A549 (cell line): Measurements from ENCODE around the gene FHAD1. TPM values are rescaled to one million over a fixed set of nuclear protein-coding genes. Genes with fewer than 3 reads are reported as not detected.

Experiments
- ATAC-seq, 2 experiments: fragments of 200-7000 bp in 1 of 2; fragments of >200 bp in 1 of 2; cut with Nextera tagmentation in 1 of 2; cut with Tn5 transposase in 1 of 2; 3 replicates each; pipeline versions ENCODE4 v1.8.0 to v1.9.1; 2018 to 2020; ENCODE audit warnings: mild to moderate bottlenecking in 1 of 2, moderate library complexity in 1 of 2
- CTCF ChIA-PET: fragments of 300-600 bp; sonication (Branson Sonifier 250); formaldehyde crosslinking; extraction: SDS; loops from one replicate; lab custom pipeline; 2021; ENCODE audit warnings: antibody characterized with exemption, inconsistent platforms; lab: Yijun Ruan, JAX
- POLR2A ChIA-PET: fragments of 350-600 bp; formaldehyde crosslinking; extraction: SDS; loops from one replicate; lab custom pipeline; 2021; ENCODE audit warnings: antibody characterized with exemption, inconsistent platforms; lab: Yijun Ruan, JAX
- DNase-seq, 2 experiments: peaks; one replicate each; pipeline versions ENCODE4 v3.0.0 to v3.0.0-alpha.2; 2011 to 2016; ENCODE audit warnings: low read depth in 1 of 2, low spot score in 1 of 2
- FAIRE-seq: peaks from 2 replicates; lab custom pipeline; 2011; peaks lifted over from hg19 to GRCh38; lab: Jason Lieb, UNC
- H3K27ac ChIP-seq, 2 experiments: fragments of >200 bp; sonication (Bioruptor Twin); formaldehyde crosslinking; 3 replicates each; pipeline ENCODE4 v1.5.1; 2016 to 2017
- H3K4me1 ChIP-seq: fragments of >200 bp; sonication (Bioruptor Twin); formaldehyde crosslinking; 3 replicates; pipeline ENCODE4 v1.6.1; 2016
- H3K4me2 ChIP-seq: fragments of >200 bp; sonication (Bioruptor Twin); formaldehyde crosslinking; 3 replicates; pipeline ENCODE4 v1.6.1; 2016
- H3K4me3 ChIP-seq: fragments of >200 bp; sonication (Bioruptor Twin); formaldehyde crosslinking; 3 replicates; pipeline ENCODE4 v1.5.1; 2016
- H3K9me3 ChIP-seq: fragments of >200 bp; sonication (Bioruptor Twin); formaldehyde crosslinking; 3 replicates; pipeline ENCODE4 v1.6.1; 2016
- BCL3 ChIP-seq: fragments of >200 bp; sonication (Bioruptor Twin); formaldehyde crosslinking; IDR thresholded peaks from 3 replicates; pipeline ENCODE4 v1.6.1; 2016
- BHLHE40 ChIP-seq: IDR thresholded peaks from 2 replicates; pipeline ENCODE4 v1.6.1; 2012; ENCODE audit warnings: low read depth, low read length, inconsistent platforms
- CBX2 ChIP-seq: fragments of 200-600 bp; sonication (generic); IDR thresholded peaks from 2 replicates; pipeline ENCODE4 v1.6.1; 2016; ENCODE audit warnings: low read depth, mild to moderate bottlenecking, borderline replicate concordance
- CEBPB ChIP-seq, 2 experiments: fragments of >200 bp in 1 of 2; sonication (Bioruptor Twin) in 1 of 2; formaldehyde crosslinking in 1 of 2; IDR thresholded peaks; 2 replicates each; pipeline ENCODE4 v1.6.1; 2012 to 2016
- CHD2 ChIP-seq: fragments of 150-350 bp; IDR thresholded peaks from 2 replicates; pipeline ENCODE4 v1.6.1; 2014; ENCODE audit warnings: low read length; ENCODE audit not compliant: partially characterized antibody
- EHF ChIP-seq: fragments of 250-450 bp; sonication (Bioruptor Pico); IDR thresholded peaks from 2 replicates; pipeline ENCODE4 v1.5.0; 2020; ENCODE audit warnings: mild to moderate bottlenecking
- EHMT2 ChIP-seq: fragments of 200-600 bp; sonication (generic); IDR thresholded peaks from 2 replicates; pipeline ENCODE4 v1.6.1; 2016; ENCODE audit warnings: antibody characterized with exemption, low read depth, mild to moderate bottlenecking, moderate library complexity
- EP300 ChIP-seq, 2 experiments: fragments of >200 bp; sonication (Bioruptor Twin); formaldehyde crosslinking; IDR thresholded peaks; 2 replicates in 1 of 2; 3 replicates in 1 of 2; pipeline ENCODE4 v1.6.1; 2016 to 2017
- ESRRA ChIP-seq: fragments of 150-350 bp; IDR thresholded peaks from 2 replicates; pipeline ENCODE4 v1.6.1; 2014; ENCODE audit warnings: mild to moderate bottlenecking, low read length, borderline replicate concordance
- FOSL2 ChIP-seq, 2 experiments: fragments of 450-650 bp in 1 of 2; fragments of >200 bp in 1 of 2; sonication (Bioruptor Twin) in 1 of 2; formaldehyde crosslinking; IDR thresholded peaks; 2 replicates each; pipeline versions ENCODE4 v1.5.0 to v1.6.1; 2016 to 2020; ENCODE audit warnings: mild to moderate bottlenecking in 1 of 2, moderate library complexity in 1 of 2
- FOXS1 ChIP-seq: fragments of 250-450 bp; sonication (Bioruptor Pico); IDR thresholded peaks from 2 replicates; pipeline ENCODE4 v1.5.0; 2020; ENCODE audit warnings: mild to moderate bottlenecking, moderate library complexity
- HEYL ChIP-seq: fragments of 250-450 bp; sonication (Bioruptor Pico); IDR thresholded peaks from 2 replicates; pipeline ENCODE4 v1.8.0; 2021; ENCODE audit warnings: mild to moderate bottlenecking, moderate library complexity
- HOXA7 ChIP-seq: fragments of 250-450 bp; sonication (Bioruptor Pico); IDR thresholded peaks from 2 replicates; pipeline ENCODE4 v1.5.0; 2020; ENCODE audit warnings: mild to moderate bottlenecking, moderate library complexity
- JUNB ChIP-seq: fragments of >200 bp; sonication (Bioruptor Twin); formaldehyde crosslinking; IDR thresholded peaks from 2 replicates; pipeline ENCODE4 v1.6.1; 2016
- KDM1A ChIP-seq: fragments of 200-600 bp; sonication (generic); IDR thresholded peaks from 2 replicates; pipeline ENCODE4 v1.6.1; 2016; ENCODE audit warnings: low read depth, mild to moderate bottlenecking
- MAFK ChIP-seq: fragments of 450-650 bp; IDR thresholded peaks from 2 replicates; pipeline ENCODE4 v1.6.1; 2014; ENCODE audit not compliant: partially characterized antibody
- MAX ChIP-seq: IDR thresholded peaks from 2 replicates; pipeline ENCODE4 v1.6.1; 2012
- PHF8 ChIP-seq: fragments of 200-600 bp; sonication (generic); IDR thresholded peaks from 2 replicates; pipeline ENCODE4 v1.6.1; 2016; ENCODE audit warnings: low read depth, mild to moderate bottlenecking, antibody characterized with exemption, moderate library complexity, borderline replicate concordance
- POLR2AphosphoS2 ChIP-seq: conservative IDR thresholded peaks from 2 replicates; pipeline ENCODE4 v1.6.1; 2012; ENCODE audit warnings: low read length, improper control_type of control experiment, inconsistent platforms
- RAD21 ChIP-seq, 2 experiments: fragments of >200 bp in 1 of 2; sonication (Bioruptor Twin) in 1 of 2; formaldehyde crosslinking in 1 of 2; IDR thresholded peaks in 1 of 2; conservative IDR thresholded peaks in 1 of 2; 2 replicates in 1 of 2; 3 replicates in 1 of 2; pipeline ENCODE4 v1.6.1; 2012 to 2018; ENCODE audit warnings: inconsistent platforms in 1 of 2
- RFX5 ChIP-seq: fragments of 450-650 bp; IDR thresholded peaks from 2 replicates; pipeline ENCODE4 v1.7.1; 2014; ENCODE audit warnings: antibody characterized with exemption, mild to moderate bottlenecking, moderate library complexity
- SMC3 ChIP-seq: fragments of >200 bp; sonication (Bioruptor Twin); formaldehyde crosslinking; IDR thresholded peaks from 3 replicates; pipeline ENCODE4 v1.6.1; 2018; ENCODE audit warnings: inconsistent platforms
- ZFP36 ChIP-seq: fragments of 450-650 bp; IDR thresholded peaks from 2 replicates; pipeline ENCODE4 v1.6.1; 2014; ENCODE audit warnings: borderline replicate concordance; ENCODE audit not compliant: partially characterized antibody
- ZSCAN20 ChIP-seq: fragments of 250-450 bp; sonication (Bioruptor Pico); IDR thresholded peaks from 2 replicates; pipeline ENCODE4 v1.8.0; 2022; ENCODE audit warnings: mild to moderate bottlenecking, moderate library complexity
- WGBS: methylation state at CpG from one replicate; pipeline ENCODE4 v1.1.6; 2017; ENCODE audit errors: missing lambda C conversion rate; 5-methylcytosine and 5-hydroxymethylcytosine counted together
- polyA plus RNA-seq, 4 experiments: library from polyadenylated mRNA; depleted of rRNA in 3 of 4; stranded (reverse); fragments of >200 nt; fragmentation: RNase III in 1 of 4; extraction: RNeasy Plus Mini Kit Qiagen cat#74134 plus additional on column Dnase treatment in 1 of 4; gene quantifications; 2 replicates in 3 of 4; 3 replicates in 1 of 4; pipeline ENCODE4 v1.2.3, GENCODE V29; 2011 to 2017
- TF ChIP-seq, protein P1 (sequence below): fragments of 200-600 bp; sonication (generic); IDR thresholded peaks from 2 replicates; pipeline ENCODE4 v1.6.1; 2016; ENCODE audit warnings: antibody characterized with exemption, mild to moderate bottlenecking, moderate library complexity
- TF ChIP-seq, protein P2 (sequence below): fragments of >200 bp; sonication (Bioruptor Twin); formaldehyde crosslinking; IDR thresholded peaks from 3 replicates; pipeline ENCODE4 v1.5.1; 2016
- TF ChIP-seq, protein P3 (sequence below): IDR thresholded peaks from 2 replicates; pipeline ENCODE4 v1.6.1; 2012; ENCODE audit warnings: low read depth, borderline replicate concordance
- TF ChIP-seq, protein P4 (sequence below): fragments of 450-650 bp; IDR thresholded peaks from 2 replicates; pipeline ENCODE4 v1.6.1; 2014; ENCODE audit warnings: antibody characterized with exemption
- TF ChIP-seq, protein P5 (sequence below): fragments of 150-350 bp; IDR thresholded peaks from 2 replicates; pipeline ENCODE4 v1.6.1; 2014; ENCODE audit warnings: low read depth, mild to moderate bottlenecking, low read length

The FHAD1 gene
- polyA plus RNA-seq, 2 of the 4 experiments (the other 2 are of a cell fraction), result 0.31 to 0.32 TPM

GRCh38 chr1:15352128-15352957 lies 105.3 kb downstream of the FHAD1 start:
- Histone ChIP-seq H3K27ac (peak overlapping the region; percentile 93 to 96), H3K4me3 (no peak overlapping the region), H3K4me1 (peaks cover 71% of the 10 kb centered on the region), H3K9me3 (no peaks in the 10 kb centered on the region), H3K4me2 (peak overlapping the region; percentile 63)
- ATAC-seq (peak; percentile 51 to 56; a peak in 5 of 6 replicates), DNase-seq (peak; percentile 88 to 96), FAIRE-seq (peak; percentile 67)
- POLR2A ChIA-PET, result no interaction called here
- 31% methylated on average over 12 of the region's 12 CpGs for WGBS
- CTCF ChIA-PET, result interaction anchor here (1.0 kb wide), 1 partner anchor 28 kb away, joined by 6 read pairs; no protein-coding TSS in a partner anchor
- no peak for TF ChIP-seq ESRRA
- TF ChIP-seq HOXA7 (CRISPR knock-in tag), result peak; percentile 67; the same call in 1 of the 2 replicates
- TF ChIP-seq PHF8, result no peak
- TF ChIP-seq ZSCAN20 (CRISPR knock-in tag), result peak; percentile 94
- peak; percentile 74 for TF ChIP-seq FOSL2 (IDR thresholded peaks at IDR 0.05)
- TF ChIP-seq FOSL2 (CRISPR knock-in tag; IDR thresholded peaks at IDR 0.05), result peak; percentile 98
- TF ChIP-seq, protein P1, sequence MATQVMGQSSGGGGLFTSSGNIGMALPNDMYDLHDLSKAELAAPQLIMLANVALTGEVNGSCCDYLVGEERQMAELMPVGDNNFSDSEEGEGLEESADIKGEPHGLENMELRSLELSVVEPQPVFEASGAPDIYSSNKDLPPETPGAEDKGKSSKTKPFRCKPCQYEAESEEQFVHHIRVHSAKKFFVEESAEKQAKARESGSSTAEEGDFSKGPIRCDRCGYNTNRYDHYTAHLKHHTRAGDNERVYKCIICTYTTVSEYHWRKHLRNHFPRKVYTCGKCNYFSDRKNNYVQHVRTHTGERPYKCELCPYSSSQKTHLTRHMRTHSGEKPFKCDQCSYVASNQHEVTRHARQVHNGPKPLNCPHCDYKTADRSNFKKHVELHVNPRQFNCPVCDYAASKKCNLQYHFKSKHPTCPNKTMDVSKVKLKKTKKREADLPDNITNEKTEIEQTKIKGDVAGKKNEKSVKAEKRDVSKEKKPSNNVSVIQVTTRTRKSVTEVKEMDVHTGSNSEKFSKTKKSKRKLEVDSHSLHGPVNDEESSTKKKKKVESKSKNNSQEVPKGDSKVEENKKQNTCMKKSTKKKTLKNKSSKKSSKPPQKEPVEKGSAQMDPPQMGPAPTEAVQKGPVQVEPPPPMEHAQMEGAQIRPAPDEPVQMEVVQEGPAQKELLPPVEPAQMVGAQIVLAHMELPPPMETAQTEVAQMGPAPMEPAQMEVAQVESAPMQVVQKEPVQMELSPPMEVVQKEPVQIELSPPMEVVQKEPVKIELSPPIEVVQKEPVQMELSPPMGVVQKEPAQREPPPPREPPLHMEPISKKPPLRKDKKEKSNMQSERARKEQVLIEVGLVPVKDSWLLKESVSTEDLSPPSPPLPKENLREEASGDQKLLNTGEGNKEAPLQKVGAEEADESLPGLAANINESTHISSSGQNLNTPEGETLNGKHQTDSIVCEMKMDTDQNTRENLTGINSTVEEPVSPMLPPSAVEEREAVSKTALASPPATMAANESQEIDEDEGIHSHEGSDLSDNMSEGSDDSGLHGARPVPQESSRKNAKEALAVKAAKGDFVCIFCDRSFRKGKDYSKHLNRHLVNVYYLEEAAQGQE, result no peak
- TF ChIP-seq MAFK, result no peak
- no peak for TF ChIP-seq SMC3
- TF ChIP-seq, protein P2, sequence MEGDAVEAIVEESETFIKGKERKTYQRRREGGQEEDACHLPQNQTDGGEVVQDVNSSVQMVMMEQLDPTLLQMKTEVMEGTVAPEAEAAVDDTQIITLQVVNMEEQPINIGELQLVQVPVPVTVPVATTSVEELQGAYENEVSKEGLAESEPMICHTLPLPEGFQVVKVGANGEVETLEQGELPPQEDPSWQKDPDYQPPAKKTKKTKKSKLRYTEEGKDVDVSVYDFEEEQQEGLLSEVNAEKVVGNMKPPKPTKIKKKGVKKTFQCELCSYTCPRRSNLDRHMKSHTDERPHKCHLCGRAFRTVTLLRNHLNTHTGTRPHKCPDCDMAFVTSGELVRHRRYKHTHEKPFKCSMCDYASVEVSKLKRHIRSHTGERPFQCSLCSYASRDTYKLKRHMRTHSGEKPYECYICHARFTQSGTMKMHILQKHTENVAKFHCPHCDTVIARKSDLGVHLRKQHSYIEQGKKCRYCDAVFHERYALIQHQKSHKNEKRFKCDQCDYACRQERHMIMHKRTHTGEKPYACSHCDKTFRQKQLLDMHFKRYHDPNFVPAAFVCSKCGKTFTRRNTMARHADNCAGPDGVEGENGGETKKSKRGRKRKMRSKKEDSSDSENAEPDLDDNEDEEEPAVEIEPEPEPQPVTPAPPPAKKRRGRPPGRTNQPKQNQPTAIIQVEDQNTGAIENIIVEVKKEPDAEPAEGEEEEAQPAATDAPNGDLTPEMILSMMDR, result no peak
- no peak for TF ChIP-seq ZFP36
- no peak for TF ChIP-seq RFX5
- no peak for TF ChIP-seq EHMT2
- TF ChIP-seq EHF, result peak; percentile 93
- no peak for TF ChIP-seq KDM1A
- no peak for TF ChIP-seq BCL3
- peak; percentile 88; the same call in 1 of the 2 replicates for TF ChIP-seq FOXS1 (CRISPR knock-in tag)
- TF ChIP-seq, protein P3, sequence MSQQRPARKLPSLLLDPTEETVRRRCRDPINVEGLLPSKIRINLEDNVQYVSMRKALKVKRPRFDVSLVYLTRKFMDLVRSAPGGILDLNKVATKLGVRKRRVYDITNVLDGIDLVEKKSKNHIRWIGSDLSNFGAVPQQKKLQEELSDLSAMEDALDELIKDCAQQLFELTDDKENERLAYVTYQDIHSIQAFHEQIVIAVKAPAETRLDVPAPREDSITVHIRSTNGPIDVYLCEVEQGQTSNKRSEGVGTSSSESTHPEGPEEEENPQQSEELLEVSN, result peak; percentile 83; the same call in 1 of the 2 replicates
- TF ChIP-seq BHLHE40, result no peak
- peak; percentile 71 for TF ChIP-seq JUNB
- TF ChIP-seq, protein P4, sequence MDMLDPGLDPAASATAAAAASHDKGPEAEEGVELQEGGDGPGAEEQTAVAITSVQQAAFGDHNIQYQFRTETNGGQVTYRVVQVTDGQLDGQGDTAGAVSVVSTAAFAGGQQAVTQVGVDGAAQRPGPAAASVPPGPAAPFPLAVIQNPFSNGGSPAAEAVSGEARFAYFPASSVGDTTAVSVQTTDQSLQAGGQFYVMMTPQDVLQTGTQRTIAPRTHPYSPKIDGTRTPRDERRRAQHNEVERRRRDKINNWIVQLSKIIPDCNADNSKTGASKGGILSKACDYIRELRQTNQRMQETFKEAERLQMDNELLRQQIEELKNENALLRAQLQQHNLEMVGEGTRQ, result peak; percentile 85
- TF ChIP-seq, protein P5, sequence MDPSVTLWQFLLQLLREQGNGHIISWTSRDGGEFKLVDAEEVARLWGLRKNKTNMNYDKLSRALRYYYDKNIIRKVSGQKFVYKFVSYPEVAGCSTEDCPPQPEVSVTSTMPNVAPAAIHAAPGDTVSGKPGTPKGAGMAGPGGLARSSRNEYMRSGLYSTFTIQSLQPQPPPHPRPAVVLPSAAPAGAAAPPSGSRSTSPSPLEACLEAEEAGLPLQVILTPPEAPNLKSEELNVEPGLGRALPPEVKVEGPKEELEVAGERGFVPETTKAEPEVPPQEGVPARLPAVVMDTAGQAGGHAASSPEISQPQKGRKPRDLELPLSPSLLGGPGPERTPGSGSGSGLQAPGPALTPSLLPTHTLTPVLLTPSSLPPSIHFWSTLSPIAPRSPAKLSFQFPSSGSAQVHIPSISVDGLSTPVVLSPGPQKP, result no peak
- TF ChIP-seq CEBPB (IDR thresholded peaks at IDR 0.05), result peak in 1 of 2 experiments; percentile 28; a peak in 1 of 4 replicates
- no peak for TF ChIP-seq CHD2
- TF ChIP-seq RAD21 (conservative IDR thresholded peaks at IDR 0.05 in 1 of 2, IDR thresholded peaks at IDR 0.05 in 1 of 2), result no peak
- TF ChIP-seq EP300 (IDR thresholded peaks at IDR 0.05), result peak; percentile 36 to 54; a peak in 2 of 5 replicates
- peak; percentile 95 for TF ChIP-seq MAX
- peak; percentile 91 for TF ChIP-seq HEYL (CRISPR knock-in tag)
- TF ChIP-seq CBX2, result no peak
- no peak for TF ChIP-seq POLR2AphosphoS2
